Activated gamma-delta T cell treated with Interleukin-2 at 50 U/mL for 16 hours (primary cell): Measurements from ENCODE around the gene FREM2.

Experiments used
- DNase-seq: peaks from one replicate; pipeline ENCODE4 v3.0.0-alpha.2; 2020

Gene FREM2

GRCh38 chr13:38905861-38906260 is 219.0 kb downstream of the FREM2 start:
- no peak for DNase-seq

- DNase-seq: no peak
These were observed 221.7 kb downstream of the FREM2 start for GRCh38 chr13:38908574-38908973.

- no peak for DNase-seq
These were observed 227.2 kb downstream of the FREM2 start for GRCh38 chr13:38914070-38914469.

GRCh38 chr13:38921081-38921480 is 234.2 kb downstream of the FREM2 start:
- DNase-seq: no peak

GRCh38 chr13:38922170-38922569 is 235.3 kb downstream of the FREM2 start:
- no peak for DNase-seq

- no peak for DNase-seq
These were observed 246.9 kb downstream of the FREM2 start for GRCh38 chr13:38933786-38934185.
